HG02870 (cell line): Measurements from ENCODE around the gene PSMA6.
"Not testable (repeated sequence)": the region's sequence is repeated elsewhere in the genome, so short reads cannot be mapped to it uniquely, and the experiment has no call there.

ENCODE experiments used
- ATAC-seq: cut with Tn5 transposase; IDR thresholded peaks from one replicate; pipeline ENCODE4 v1.9.1; 2021; ENCODE audit warnings: mild to moderate bottlenecking, moderate library complexity; ENCODE audit not compliant: unreplicated experiment

PSMA6 gene

DNA sequence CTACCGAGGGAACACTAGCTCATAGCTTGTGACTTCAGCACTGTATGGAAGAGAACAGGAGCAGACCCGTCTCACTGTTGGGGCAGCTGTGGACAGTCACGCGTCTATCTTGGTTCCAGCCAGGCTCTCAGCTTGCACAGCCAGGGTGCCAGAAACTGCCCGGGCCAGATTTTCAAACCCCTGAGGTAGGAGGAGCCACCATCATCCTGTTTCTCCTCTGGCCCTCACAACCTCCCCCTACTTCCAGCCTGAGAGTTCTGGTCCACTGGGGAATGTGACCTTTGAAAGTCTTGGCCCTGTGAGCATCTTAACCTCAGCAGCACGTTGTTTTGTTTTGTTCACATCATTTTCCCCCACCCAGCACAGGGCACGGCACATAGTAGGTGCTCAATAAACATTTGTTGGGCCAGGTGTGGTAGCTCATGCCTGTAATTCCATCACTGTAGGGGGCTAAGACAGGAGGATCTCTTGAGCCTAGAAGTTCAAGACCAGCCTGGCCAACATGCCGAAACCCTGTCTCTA lies 50.4 kb downstream of the PSMA6 start:
- ATAC-seq: no peak

DNA sequence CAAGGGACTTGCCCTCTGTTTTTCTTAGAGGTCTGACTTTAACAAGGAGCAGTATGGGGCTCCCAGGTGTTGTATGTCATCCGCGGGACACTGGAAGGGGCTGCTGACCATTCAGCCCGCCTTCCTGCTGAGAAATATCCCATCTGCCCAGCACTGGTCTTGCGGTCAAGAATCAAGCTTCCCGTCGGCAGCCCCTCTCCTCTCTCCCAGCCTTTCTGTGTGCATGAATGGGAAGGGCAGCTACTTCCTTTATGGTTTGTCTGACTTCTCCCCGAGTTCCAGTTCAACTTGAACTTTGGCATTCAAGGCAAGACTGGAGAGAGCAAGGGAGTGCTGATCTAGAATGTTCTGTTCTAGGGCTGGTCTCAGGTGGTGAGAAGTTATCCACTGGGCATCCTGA lies 51.5 kb downstream of the PSMA6 start:
- no peak for ATAC-seq

- no peak for ATAC-seq
Measured at GRCh38 chr14:35344107-35344807, 52.1 kb downstream of the PSMA6 start.

GRCh38 chr14:35346738-35347322 lies 54.6 kb downstream of the PSMA6 start:
- no peak for ATAC-seq

DNA sequence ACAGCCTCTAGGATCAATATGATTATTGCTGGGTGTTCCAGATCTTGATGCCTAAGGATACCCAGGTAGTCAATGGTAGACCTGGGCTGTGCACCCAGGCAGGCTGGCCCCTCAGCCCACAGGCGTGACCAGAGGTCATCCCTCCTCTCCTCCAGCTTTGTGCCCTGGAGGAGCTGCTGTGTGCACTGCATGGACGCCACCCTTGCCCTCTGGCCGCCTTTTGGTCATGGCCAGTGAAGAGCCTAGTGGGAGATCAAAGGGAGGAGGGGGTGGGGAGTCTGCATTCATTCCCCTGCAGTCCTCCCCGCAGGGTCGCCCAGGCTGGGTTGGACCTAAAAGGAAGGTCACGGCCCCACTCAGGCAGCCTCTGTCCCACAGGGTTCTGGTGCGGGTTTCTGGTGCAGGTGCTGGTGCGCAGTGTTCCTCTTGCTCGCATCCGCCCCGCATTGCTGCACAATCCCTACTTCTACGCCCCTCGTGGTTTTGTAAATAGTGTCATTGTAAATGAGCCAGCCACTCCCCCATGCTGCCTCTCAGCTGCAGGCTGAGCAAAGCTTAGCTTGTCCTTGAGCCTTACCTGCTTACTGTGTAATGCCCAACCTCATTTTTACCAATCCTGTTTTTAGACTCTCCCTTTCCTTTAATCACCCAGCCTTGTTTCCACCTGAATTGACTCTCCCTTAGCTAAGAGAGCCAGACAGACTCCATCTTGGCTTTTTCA lies 55.3 kb downstream of the PSMA6 start:
- no peak for ATAC-seq

DNA sequence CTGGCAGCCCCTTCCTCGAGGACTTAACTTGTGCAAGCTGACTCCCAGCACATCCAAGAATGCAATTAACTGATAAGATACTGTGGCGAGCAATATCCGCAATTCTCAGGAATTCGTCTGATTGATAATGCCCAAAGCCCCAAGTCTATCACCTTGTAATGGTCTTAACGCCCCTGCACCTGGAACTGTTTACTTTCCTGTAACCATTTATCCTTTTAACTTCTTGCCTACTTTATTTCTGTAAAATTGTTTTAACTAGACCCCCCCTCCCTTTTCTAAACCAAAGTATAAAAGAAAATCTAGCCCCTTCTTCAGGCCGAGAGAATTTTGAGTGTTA lies 55.8 kb downstream of the PSMA6 start:
- ATAC-seq: not testable (repeated sequence)

DNA sequence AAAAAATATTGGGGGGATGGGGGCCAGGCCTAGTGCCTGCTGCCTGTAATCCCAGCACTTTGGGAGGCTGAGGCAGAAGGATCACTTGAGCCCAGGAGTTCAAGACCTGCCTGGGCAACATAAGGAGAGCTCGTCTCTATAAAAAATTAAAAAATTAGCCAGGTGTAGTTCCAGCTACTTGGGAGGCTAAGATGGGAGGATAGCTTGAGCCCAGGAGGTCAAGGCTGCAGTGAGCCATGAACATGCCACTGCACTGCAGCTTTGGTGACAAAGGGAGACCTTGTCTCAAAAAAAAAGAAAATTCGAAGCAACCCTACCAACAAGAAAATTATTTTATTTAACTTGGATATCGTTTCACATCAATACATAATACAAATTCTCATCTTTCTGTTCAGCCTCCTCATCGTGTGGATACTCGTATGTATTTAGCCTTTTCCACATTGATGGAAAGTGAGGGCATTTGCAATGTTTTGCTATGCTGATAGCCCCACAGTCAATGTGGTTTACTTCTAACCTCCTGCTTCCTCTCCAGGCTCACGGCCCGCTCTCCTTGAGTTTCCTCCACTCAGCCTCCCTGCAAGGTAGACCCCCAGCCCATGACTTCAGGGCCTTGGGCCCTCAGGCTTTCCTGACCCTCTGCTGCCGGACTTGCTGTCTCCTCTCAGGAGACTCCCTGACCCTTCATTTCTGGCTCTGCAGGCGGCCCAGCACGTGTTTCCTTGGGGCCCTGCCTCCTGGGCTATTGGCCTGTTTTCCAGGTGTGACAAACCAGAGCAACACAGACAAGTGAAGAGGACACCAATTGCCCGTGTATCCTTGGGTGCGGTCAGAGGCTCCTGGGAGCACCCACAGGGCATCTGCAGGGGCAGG lies 57.5 kb downstream of the PSMA6 start:
- ATAC-seq: no peak

- no peak for ATAC-seq
Measured at GRCh38 chr14:35351497-35351896, 59.3 kb downstream of the PSMA6 start.

- ATAC-seq: no peak
Measured at GRCh38 chr14:35351897-35352273, 59.7 kb downstream of the PSMA6 start.

DNA sequence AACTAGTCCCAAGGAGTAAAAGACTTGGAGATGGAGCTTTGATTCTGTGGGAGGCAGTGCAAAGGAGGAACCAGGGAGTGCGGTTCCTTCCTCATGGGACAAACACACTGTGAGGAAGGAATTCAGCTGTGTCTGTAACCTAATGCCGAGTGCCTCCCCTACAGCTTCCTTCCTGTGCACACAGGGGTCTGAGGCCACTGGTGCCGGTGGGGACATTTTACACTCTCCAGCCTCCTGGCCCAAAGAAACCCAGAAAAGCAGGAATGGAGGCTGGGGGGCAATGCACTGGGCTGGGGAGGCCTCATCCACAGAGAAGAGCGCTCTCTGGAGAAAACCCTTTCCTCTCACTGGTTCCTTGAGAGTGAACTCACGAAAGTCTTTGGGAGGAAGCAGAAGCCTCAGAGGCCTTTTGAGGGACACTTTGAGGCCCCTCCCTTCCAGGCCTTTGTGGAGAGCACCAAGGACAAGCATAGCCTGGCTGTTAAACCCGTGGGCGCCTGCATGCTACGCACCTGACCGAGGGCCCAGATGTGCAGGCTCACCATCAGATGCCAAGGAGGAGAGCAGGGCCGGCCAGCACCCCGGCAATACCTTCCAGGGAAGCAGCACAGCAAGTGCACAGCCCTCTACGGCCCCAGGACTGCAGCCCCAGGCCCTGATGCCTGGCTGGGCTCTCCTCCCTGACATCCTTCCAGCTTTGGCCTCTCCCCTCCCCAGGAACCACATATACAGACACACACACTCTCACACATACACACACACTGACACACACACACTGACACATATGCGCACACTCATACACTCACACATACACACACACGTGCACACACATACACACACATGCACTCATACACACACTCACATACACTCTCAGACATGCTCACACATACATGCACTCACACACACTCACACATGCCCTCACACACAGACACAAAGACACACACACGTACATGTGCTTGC lies 60.4 kb downstream of the PSMA6 start:
- ATAC-seq: no peak

- ATAC-seq: no peak
Measured at GRCh38 chr14:35353409-35354172, 61.4 kb downstream of the PSMA6 start.

DNA sequence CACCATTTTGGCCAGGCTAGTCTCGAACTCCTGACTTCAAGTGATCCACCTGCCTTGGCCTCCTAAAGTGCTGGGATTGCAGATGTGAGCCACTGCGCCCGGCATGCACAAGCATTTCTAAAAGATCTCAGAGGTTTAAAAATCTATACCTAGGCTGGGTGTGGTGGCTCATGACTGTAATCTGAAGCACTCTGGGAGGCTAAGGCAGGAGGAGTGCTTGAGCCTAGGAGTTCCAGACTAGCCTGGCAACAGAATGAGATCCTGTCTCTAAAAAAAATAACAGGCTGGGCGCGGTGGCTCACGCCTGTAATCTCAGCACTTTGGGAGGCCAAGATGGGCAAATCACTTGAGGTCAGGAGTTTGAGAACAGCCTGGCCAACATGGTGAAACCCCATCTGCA lies 63.1 kb downstream of the PSMA6 start:
- ATAC-seq: not testable (repeated sequence)

GRCh38 chr14:35355981-35356841 lies 64.0 kb downstream of the PSMA6 start:
- peak; percentile 45 for ATAC-seq

DNA sequence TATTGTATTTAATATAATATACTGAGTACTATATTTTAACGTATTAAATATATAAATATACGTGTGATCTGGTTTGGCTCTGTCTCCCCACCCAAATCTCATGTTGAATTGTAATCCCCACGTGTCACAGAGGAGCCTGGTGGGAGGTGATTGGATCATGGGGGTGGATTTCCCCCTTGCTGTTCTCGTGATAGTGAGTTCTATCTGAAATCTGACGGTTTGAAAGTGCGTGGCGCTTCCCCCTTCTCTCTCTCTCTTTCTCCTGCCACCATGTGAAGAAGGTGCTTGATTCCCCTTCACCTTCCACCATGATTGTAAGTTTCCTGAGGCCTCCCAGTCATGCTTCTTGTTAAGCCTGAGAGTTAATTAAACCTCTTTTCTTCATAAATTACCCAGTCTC lies 67.5 kb downstream of the PSMA6 start:
- ATAC-seq: not testable (repeated sequence)

DNA sequence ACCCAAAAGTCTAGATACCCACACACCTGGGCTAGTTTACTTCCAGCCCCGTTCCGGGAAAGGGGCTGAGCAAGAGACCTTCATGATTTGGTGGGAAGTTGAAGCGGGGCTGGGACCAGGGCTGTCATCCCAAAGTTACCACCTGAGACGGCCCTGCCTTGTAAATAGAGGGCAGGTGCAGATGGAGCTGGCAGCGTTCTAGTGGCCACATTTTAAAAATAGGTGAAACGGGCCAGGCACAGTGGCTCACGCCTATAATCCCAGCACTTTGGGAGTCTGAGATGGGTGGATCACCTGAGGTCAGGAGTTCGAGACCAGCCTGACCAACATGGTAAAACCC lies 68.9 kb downstream of the PSMA6 start:
- no peak for ATAC-seq

- no peak for ATAC-seq
Measured at GRCh38 chr14:35362450-35362849, 70.3 kb downstream of the PSMA6 start.

DNA sequence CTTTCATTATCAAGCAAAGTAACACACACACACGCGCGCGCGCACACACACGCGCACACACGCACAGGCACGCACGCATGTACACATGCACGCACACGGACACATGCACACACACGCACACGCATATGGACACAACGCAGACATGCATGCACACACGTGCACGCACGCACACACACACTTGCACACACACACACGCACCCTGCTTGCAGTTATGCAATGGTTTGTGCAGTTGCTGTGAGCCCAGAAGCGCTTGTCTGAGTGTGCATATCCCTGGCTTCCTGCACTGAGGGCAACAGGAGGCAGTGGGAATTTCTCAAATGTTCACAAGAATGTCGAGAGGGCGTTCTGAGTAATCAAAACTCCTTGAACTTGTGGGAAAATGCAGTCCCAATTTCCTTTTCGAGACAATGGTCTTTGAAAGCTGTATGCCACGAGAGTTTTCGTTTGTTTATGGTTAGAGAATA lies 70.8 kb downstream of the PSMA6 start:
- no peak for ATAC-seq
